HPDE6-E6E7 (cell line): ENCODE data around the gene RPEL1.

Source experiments
- DNase-seq: peaks from one replicate; pipeline ENCODE4 v3.0.0; 2011; ENCODE audit warnings: missing footprints; ENCODE audit errors: extremely low spot score

RPEL1 gene

DNA sequence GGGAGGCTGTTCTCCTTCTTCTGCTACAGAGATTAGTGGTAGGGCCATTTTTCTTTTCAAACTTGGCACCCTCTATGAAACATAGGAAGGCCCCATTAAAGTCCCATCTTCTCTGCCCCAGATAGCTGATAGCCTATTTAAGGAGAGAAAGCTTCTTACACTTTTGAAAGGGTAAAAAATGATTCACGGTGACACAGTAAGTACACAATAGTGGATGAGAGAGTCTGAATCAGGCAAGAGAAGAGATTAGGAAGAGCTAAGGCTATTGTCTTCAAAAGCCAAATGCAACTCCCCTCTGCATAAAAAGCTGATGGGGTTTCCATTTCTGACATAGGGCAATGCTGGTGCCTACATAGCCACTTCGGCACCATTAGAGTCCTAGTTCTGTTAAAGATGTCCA is 34.8 kb downstream of the RPEL1 start:
- DNase-seq = no peak

DNA sequence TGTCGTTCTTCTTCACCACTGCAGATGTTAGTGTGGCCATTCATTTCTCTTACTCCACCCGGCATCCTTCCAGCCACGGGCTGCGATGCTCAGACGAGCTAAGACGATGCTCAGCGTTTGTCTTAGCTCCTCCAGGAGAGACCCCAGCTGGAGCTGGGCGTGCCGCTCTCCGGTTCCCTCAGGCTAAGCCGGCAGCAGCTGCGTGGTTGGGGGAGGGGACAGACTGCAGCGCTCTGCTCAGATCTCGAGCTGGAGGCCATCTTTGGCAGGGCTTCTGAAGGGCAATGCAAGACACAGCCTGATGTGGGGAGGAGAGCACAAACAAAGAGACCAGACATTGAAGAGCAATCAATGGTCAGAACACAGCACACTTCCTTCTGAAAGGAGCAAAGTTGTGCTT is 36.1 kb downstream of the RPEL1 start:
- no peak for DNase-seq

DNA sequence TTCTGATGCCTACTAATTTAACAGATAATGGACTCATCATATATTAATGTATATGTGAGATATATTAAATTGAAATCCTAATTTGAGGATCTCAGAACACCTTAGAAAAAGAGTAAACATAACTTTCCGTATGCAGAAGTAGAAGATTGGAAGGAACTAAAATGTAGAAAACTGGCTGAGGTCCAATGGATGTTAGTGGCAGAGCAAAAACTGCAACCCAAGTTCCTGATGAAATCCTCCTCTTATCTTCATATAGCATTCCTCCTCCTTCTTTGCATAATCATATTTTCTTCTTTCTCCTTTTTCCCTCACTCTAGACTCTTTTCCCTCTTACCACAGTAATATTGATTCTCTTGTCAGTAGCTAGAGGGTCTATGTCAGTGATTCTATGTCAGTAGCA is 37.3 kb downstream of the RPEL1 start:
- no peak for DNase-seq

DNA sequence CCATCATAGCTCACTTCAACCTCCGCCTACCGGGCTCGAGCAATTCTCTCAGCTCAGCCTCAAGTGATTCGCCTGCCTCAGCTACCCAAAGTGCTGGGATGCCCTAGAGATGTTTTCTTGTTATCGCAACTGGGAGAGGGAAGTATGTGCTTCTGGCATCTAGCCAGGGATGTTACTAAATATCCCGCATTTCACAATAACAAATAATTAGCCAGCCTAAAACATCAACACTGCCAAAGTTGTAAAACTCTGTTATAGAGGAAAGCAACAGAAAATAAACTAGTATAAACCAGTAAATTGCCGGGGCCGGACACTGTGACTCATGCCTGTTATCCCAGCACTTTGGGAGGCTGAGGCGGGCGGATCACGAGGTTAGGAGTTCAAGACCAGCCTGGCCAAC is 38.5 kb downstream of the RPEL1 start:
- DNase-seq = no peak

DNA sequence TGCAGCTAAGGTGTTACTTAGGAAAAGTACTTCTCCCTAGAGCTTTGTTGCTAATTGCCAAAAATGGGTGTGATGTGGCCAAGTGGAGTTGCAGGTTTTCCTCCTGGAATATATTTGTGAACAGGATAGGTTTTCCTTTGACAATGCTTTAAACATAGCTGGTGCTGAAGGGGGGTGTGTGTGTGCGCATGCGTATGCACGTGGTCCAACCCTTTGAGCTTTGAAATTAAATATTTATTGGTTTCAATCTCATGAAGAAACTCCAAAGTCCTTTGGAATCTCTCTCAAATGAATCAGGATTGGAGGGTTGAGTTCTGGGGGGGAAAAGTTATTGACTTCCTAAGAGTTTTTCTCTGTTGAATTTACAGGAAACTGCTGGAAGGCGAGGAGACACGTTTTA is 42.3 kb downstream of the RPEL1 start:
- no peak for DNase-seq

DNA sequence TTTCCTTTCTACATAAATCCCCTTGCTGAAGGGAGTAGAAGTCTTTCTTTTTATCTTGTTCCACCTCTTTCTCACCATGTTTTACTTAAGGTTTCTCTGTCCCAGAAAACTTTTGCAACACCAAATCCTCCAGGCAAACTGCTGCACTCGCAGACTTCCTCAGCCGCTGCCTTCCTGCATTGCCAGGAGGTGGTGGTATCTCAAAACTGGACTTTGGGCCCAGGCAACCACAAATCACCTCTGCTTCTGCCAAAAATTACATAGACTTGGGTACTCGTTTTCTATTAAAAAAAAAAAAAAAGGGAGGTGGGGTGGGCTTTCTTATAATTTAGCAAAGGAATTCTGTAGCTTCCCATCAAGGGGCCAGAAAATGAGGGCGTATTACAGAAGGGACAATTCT is 45.9 kb downstream of the RPEL1 start:
- no peak for DNase-seq

DNA sequence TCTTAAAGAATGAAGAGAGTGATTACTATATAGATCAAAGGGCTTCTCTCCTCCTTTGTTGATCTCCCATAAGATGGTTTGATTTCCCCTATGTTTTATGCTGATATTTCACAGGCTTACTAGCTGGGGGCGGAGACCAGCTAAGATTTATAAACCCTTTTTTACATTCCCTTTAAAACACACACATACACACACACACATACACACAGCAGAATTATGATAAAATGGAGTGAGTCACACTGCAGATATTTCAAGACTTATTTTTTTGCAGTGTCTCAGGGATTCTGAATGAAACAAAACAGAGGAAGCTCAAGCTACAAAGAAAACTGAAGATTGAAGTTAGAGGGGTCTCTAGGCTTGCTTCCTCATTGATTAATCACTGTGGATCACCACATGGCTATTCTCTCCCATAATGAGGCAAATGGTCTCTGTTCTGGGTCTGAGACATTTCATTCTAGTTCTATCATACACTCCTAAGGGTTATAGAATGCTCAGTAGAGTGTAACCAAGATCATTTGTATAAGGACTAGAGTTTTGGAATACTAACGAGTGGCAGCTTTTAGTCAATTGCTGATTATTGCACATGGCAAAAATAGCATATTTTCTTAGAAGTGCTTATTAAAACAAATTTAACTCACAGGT is 49.8 kb downstream of the RPEL1 start:
- DNase-seq = no peak
